ENCODE measurements around the gene GALT. TPM values are rescaled to one million over a fixed set of nuclear protein-coding genes. Genes with fewer than 3 reads are reported as not detected.

GALT gene
- total RNA-seq, 4 donors from 2014 or later: 8.1 to 23.6 (median 20.0) TPM

DNA sequence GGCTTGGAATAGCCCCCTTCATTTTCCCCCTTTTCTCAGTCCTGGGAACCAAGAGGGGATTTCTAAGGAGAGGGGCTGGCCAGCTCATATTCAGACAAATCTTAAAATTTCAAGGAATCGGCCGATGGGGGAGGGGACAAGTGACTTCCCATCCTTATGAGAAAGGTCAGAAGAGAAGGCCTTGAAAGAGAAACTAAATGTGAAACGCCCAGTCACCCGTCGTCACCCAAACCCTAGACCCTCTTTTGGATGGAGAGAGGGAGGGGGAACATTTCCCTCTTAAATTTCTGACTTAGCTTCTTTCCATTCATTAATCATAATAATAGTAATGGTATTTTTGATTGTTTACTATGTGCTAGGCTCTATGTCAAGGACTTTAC lies 45.5 kb downstream of the GALT start:
- Histone ChIP-seq H3K4me3 (no peak overlapping the region), H3K36me3 (no peaks in the 10 kb centered on the region), H3K4me1 (no peaks in the 10 kb centered on the region), H3K27me3 (no peaks in the 10 kb centered on the region), H3K9me3 (no peaks in the 10 kb centered on the region), H3K27ac (no peak overlapping the region)
- no peak for DNase-seq
- ATAC-seq: no peak
- intact Hi-C loops (cut with DNase I; ENCODE audit: low total_unique reads) (no loop called here), in situ Hi-C loops (cut with MboI; ENCODE audit: low sequenced_read_pairs in 4 of 4) (no loop called here)
- TF ChIP-seq, protein P1, sequence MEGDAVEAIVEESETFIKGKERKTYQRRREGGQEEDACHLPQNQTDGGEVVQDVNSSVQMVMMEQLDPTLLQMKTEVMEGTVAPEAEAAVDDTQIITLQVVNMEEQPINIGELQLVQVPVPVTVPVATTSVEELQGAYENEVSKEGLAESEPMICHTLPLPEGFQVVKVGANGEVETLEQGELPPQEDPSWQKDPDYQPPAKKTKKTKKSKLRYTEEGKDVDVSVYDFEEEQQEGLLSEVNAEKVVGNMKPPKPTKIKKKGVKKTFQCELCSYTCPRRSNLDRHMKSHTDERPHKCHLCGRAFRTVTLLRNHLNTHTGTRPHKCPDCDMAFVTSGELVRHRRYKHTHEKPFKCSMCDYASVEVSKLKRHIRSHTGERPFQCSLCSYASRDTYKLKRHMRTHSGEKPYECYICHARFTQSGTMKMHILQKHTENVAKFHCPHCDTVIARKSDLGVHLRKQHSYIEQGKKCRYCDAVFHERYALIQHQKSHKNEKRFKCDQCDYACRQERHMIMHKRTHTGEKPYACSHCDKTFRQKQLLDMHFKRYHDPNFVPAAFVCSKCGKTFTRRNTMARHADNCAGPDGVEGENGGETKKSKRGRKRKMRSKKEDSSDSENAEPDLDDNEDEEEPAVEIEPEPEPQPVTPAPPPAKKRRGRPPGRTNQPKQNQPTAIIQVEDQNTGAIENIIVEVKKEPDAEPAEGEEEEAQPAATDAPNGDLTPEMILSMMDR (IDR thresholded peaks at IDR 0.05 in 4 of 5, conservative IDR thresholded peaks at IDR 0.05 in 1 of 5): no peak
- no peak for TF ChIP-seq POLR2A (IDR thresholded peaks at IDR 0.05)

DNA sequence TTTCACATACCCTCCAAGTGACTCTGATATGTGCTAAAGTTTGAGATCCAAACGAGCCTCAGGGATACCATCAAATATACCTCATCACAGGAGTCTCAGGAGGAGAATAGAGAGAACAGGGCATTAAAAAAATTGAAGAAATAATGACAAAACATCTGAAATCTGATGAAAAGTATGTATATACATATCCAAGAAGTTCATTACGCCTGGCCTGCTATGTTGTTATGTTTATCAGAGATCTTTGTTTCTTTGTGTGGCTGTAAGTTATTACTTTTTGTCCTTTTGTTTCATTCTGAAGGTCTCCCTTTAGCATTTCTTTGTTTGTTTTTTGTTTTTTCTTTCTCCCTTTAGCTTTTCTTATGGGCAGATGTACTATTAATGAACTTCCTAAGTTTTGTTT lies 47.1 kb downstream of the GALT start:
- Histone ChIP-seq H3K27me3 (no peaks in the 10 kb centered on the region), H3K36me3 (no peaks in the 10 kb centered on the region), H3K4me1 (no peaks in the 10 kb centered on the region), H3K9me3 (no peaks in the 10 kb centered on the region), H3K4me3 (no peak overlapping the region), H3K27ac (no peak overlapping the region)
- in situ Hi-C loops (cut with MboI; ENCODE audit: low sequenced_read_pairs in 4 of 4) (no loop called here), intact Hi-C loops (cut with DNase I; ENCODE audit: low total_unique reads) (no loop called here)
- no peak for TF ChIP-seq POLR2A (IDR thresholded peaks at IDR 0.05)
- TF ChIP-seq, protein P1 (IDR thresholded peaks at IDR 0.05 in 4 of 5, conservative IDR thresholded peaks at IDR 0.05 in 1 of 5): no peak
- DNase-seq (no peak), ATAC-seq (no peak)

DNA sequence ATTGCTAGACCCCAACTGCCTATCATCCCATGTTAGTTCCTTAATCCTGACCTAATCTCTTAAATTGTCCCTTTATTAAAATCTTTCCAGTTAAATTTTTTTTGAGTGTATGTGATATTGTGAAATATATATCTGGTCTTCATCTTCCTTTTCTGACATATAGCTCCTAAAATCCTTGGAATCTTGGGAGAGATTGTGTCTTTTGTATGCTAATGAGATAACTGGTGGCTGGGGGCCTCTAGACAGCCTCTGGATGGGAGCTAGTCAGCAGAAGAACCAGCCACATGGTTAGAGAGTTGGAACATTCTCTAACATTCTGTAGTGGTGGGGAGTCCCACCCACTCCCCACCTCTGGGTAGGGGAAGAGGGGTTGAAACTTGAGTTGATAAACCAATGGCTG lies 48.3 kb downstream of the GALT start:
- Histone ChIP-seq H3K4me1 (no peaks in the 10 kb centered on the region), H3K9me3 (no peaks in the 10 kb centered on the region), H3K27me3 (no peaks in the 10 kb centered on the region), H3K4me3 (no peak overlapping the region), H3K36me3 (no peaks in the 10 kb centered on the region), H3K27ac (no peak overlapping the region)
- intact Hi-C loops (cut with DNase I; ENCODE audit: low total_unique reads) (no loop called here), in situ Hi-C loops (cut with MboI; ENCODE audit: low sequenced_read_pairs in 4 of 4) (no loop called here)
- DNase-seq (no peak), ATAC-seq (no peak)
- TF ChIP-seq POLR2A (IDR thresholded peaks at IDR 0.05): no peak
- TF ChIP-seq, protein P1 (IDR thresholded peaks at IDR 0.05 in 4 of 5, conservative IDR thresholded peaks at IDR 0.05 in 1 of 5): no peak

Other genes with a start within 250 kb of the GALT start
- 10 to 100 TPM; 29.5 to 58.4 (median 41.8) TPM for gene FAM219A, start 188.1 kb upstream of the GALT start, total RNA-seq
- gene DNAI1, start 187.9 kb upstream of the GALT start, total RNA-seq: under 1 TPM in 1 of 4 donors, not detected in 3; 0.49 TPM
- gene ENHO, start 123.7 kb upstream of the GALT start, total RNA-seq: under 1 TPM in 1 of 4 donors, not detected in 3; 0.65 TPM
- 100 to 1,000 TPM in 3 of 4 donors, 10 to 100 TPM in 1; 19.7 to 146 (median 118) TPM for gene CNTFR, start 57.0 kb upstream of the GALT start, total RNA-seq
- 100 to 1,000 TPM in 2 of 4 donors, 10 to 100 TPM in 2; 53.7 to 138 (median 97.2) TPM for gene RPP25L, start 34.6 kb upstream of the GALT start, total RNA-seq
- gene DCTN3, start 26.2 kb upstream of the GALT start, total RNA-seq: 100 to 1,000 TPM in 2 of 4 donors, 10 to 100 TPM in 2; 62.8 to 174 (median 105) TPM
- not detected for gene ARID3C, start 17.6 kb upstream of the GALT start, total RNA-seq
- 10 to 100 TPM; 18.9 to 35.7 (median 27.4) TPM for gene SIGMAR1, start 8.9 kb upstream of the GALT start, total RNA-seq
- gene IL11RA, start 5.5 kb downstream of the GALT start, total RNA-seq: 10 to 100 TPM in 2 of 4 donors, 1 to 10 TPM in 2; 3.3 to 15.3 (median 11.6) TPM
- 1 to 10 TPM in 1 of 4 donors, not detected in 3; 1.7 TPM for gene CCL27, start 16.0 kb downstream of the GALT start, total RNA-seq
- not detected for gene CCL19, start 44.6 kb downstream of the GALT start, total RNA-seq
- 1 to 10 TPM in 1 of 4 donors, under 1 TPM in 2, not detected in 1; 0.87 to 1.9 (median 0.91) TPM for gene CCL21, start 63.5 kb downstream of the GALT start, total RNA-seq